Right atrium auricular region (tissue), 2 donors: Measurements from ENCODE around the gene MBTD1. TPM values are rescaled to one million over a fixed set of nuclear protein-coding genes. Genes with fewer than 3 reads are reported as not detected.

Experiments used
- DNase-seq: peaks from one replicate; pipeline ENCODE4 v3.0.0-alpha.2; 2019; ENCODE audit warnings: low spot score
- H3K27ac ChIP-seq, 2 donors: fragments of 200-600 bp; sonication (generic); 1 replicate in 1 of 2; 2 replicates in 1 of 2; pipeline ENCODE4 v1.5.1; 2016 to 2019
- H3K27me3 ChIP-seq, 2 donors: fragments of 200-600 bp; sonication (generic); one replicate each; pipeline versions ENCODE4 v1.5.1 to v1.6.0; 2017 to 2019
- H3K36me3 ChIP-seq: fragments of 200-600 bp; sonication (generic); one replicate; pipeline ENCODE4 v1.5.1; 2016
- H3K4me1 ChIP-seq, 2 donors: fragments of 200-600 bp; sonication (generic); one replicate each; pipeline versions ENCODE4 v1.5.1 to v1.6.0; 2017 to 2019
- H3K4me3 ChIP-seq, 2 donors: fragments of 200-600 bp; sonication (generic); 1 replicate in 1 of 2; 2 replicates in 1 of 2; pipeline ENCODE4 v1.5.1; 2017 to 2019; ENCODE audit warnings: mild to moderate bottlenecking in 1 of 2, moderate library complexity in 1 of 2
- H3K9me3 ChIP-seq, 2 donors: fragments of 200-600 bp; sonication (generic); one replicate each; pipeline ENCODE4 v1.5.1; 2019
- CTCF ChIP-seq, 2 donors: fragments of 200-600 bp; sonication (generic); IDR thresholded peaks; one replicate each; pipeline ENCODE4 v1.5.1; 2019; ENCODE audit warnings: antibody characterized with exemption in 2 of 2
- total RNA-seq, 2 donors: library from RNA; depleted of rRNA; stranded (reverse); fragments of >200 nt; gene quantifications; one replicate each; pipeline ENCODE4 v1.1.0, GENCODE V29; 2016

Gene MBTD1
- total RNA-seq, 2 donors from 2014 or later, result 3.2 to 5.2 TPM

DNA sequence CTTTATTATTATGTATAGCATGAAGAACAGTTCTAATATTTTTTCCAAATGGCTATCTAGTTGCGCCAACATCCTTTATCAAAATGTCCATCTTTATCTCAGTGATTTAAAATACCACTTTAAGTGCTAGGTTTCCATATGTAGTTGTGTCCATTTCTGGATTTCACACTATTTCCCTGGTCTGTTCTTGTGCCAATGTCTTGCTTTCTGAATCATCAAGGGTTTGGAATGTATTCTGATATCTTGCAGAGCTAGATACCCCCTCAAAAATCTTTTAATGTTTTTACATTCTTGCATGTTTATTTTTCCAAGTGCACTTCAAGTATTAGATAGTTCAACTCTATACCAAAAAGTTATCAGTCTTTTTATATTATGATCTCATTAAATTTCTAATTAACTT lies 14.3 kb downstream of the MBTD1 start:
- no peak overlapping the region for H3K27ac ChIP-seq
- no peaks in the 10 kb centered on the region for H3K36me3 ChIP-seq
- H3K4me3 ChIP-seq, result no peak overlapping the region
- no peaks in the 10 kb centered on the region for H3K9me3 ChIP-seq
- no peak for TF ChIP-seq CTCF (IDR thresholded peaks at IDR 0.05)
- H3K27me3 ChIP-seq, result no peaks in the 10 kb centered on the region
- DNase-seq, result no peak
- H3K4me1 ChIP-seq, result no peaks in the 10 kb centered on the region

DNA sequence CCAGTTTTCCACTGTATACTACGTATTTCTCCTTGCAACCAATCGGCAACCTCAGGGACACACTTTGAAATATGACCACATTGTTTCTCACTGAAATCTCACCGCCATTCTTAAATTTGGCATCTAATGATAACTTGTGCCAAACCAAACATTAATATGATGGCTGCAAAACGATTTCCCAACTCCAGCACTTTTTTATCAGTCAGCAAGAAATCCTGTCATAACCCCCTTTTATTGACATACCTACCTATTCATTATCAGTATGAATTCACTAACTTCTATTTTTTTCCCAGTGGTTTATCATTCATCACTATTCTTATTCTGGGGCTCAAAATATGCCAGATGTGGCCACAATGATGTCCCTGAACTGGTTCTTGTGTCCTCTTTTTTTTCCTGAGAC lies 15.8 kb downstream of the MBTD1 start:
- no peaks in the 10 kb centered on the region for H3K9me3 ChIP-seq
- no peak overlapping the region for H3K4me3 ChIP-seq
- H3K27me3 ChIP-seq, result no peaks in the 10 kb centered on the region
- H3K4me1 ChIP-seq, result no peaks in the 10 kb centered on the region
- DNase-seq, result no peak
- no peak for TF ChIP-seq CTCF (IDR thresholded peaks at IDR 0.05)
- H3K36me3 ChIP-seq, result no peaks in the 10 kb centered on the region
- no peak overlapping the region for H3K27ac ChIP-seq

- H3K9me3 ChIP-seq, result no peaks in the 10 kb centered on the region
- no peaks in the 10 kb centered on the region for H3K4me1 ChIP-seq
- TF ChIP-seq CTCF (IDR thresholded peaks at IDR 0.05), result no peak
- no peak for DNase-seq
- no peak overlapping the region for H3K27ac ChIP-seq
- H3K36me3 ChIP-seq, result no peaks in the 10 kb centered on the region
- H3K27me3 ChIP-seq, result no peaks in the 10 kb centered on the region
- H3K4me3 ChIP-seq, result no peak overlapping the region
These were observed 19.6 kb downstream of the MBTD1 start for GRCh38 chr17:51240275-51240674.

- Histone ChIP-seq H3K4me3 (no peak overlapping the region), H3K27me3 (no peaks in the 10 kb centered on the region), H3K9me3 (no peaks in the 10 kb centered on the region), H3K36me3 (no peaks in the 10 kb centered on the region), H3K27ac (no peak overlapping the region), H3K4me1 (no peaks in the 10 kb centered on the region)
- TF ChIP-seq CTCF (IDR thresholded peaks at IDR 0.05), result no peak
- DNase-seq, result no peak
These were observed 21.5 kb downstream of the MBTD1 start for GRCh38 chr17:51238255-51238887.

- no peak for TF ChIP-seq CTCF (IDR thresholded peaks at IDR 0.05)
These were observed 25.7 kb downstream of the MBTD1 start for GRCh38 chr17:51234162-51234561.

DNA sequence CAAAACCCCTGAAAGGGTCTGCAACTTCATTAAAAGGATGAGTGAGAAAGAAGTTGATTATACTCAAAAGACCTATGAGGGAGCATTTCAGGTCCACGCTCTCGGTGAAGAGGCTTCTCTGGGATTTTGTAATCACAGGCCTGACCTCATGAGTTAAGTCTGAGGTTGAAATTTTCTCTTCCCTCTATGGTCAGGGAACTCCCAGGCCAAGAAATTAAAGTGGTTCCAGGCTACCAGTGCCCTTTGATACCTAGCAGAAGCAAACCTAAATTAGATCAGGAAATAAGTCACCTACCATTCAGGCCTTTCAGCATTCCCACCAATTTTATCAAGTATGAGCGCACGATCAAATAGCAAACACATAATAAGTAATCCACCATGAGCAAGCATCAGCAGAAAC lies 27.9 kb downstream of the MBTD1 start:
- no peak for TF ChIP-seq CTCF (IDR thresholded peaks at IDR 0.05)
- H3K36me3 ChIP-seq, result no peaks in the 10 kb centered on the region
- no peak overlapping the region for H3K4me3 ChIP-seq
- H3K4me1 ChIP-seq, result no peaks in the 10 kb centered on the region
- no peaks in the 10 kb centered on the region for H3K27me3 ChIP-seq
- no peak overlapping the region for H3K27ac ChIP-seq
- no peak for DNase-seq
- H3K9me3 ChIP-seq, result no peaks in the 10 kb centered on the region

More at GRCh38 chr17:51234162-51234561, 25.7 kb downstream of the MBTD1 start:
- H3K9me3 ChIP-seq, result no peaks in the 10 kb centered on the region
- no peak overlapping the region for H3K4me3 ChIP-seq
- no peak for DNase-seq
- H3K36me3 ChIP-seq, result no peaks in the 10 kb centered on the region
- H3K27ac ChIP-seq, result no peak overlapping the region
- no peaks in the 10 kb centered on the region for H3K4me1 ChIP-seq
- no peaks in the 10 kb centered on the region for H3K27me3 ChIP-seq
